ENCODE data around the gene INPP5D. TPM values are rescaled to one million over a fixed set of nuclear protein-coding genes. Genes with fewer than 3 reads are reported as not detected.

Gene INPP5D
- total and polyA plus RNA-seq, 2 of the 8 experiments (the other 6 are each of a cell fraction or from before 2014, with no cell fraction given): 4.5 to 7.1 TPM

DNA sequence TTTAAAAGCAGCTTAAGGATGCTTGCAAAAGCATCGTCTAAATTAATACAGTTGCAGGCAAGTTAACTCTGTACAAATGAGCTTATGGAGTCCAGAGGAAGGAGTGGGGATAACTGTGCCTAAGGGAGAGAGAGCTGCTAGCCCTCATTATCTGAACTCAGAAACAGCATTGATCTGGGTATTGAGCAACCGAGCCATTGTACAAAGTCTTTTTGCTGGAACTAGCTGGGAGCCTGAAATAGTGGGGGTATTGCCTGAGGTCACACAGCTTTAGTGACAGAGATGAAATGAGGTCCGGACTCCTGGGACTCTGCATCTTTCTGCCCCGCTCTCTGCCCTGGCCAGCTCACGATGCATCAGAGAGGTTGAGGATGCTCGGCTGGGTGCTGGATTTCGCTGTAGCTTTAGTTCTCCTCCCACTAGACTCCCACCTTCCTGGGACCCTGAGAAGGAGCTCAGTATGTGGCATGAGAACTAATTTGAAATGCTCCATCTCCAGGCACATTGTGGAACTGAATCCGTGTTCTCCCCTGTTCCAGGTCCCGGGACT lies 123.8 kb downstream of the INPP5D start:
- H4K8ac ChIP-seq (ENCODE audit: extremely low read depth, insufficient read depth, low read length): no peak overlapping the region
- FAIRE-seq (no peak), DNase-seq (ENCODE audit: low read depth in 1 of 2, low spot score in 2 of 2) (no peak)
- no peak overlapping the region for H3K4me2 ChIP-seq (ENCODE audit: insufficient read depth in 1 of 2, low read depth in 2 of 2, low read length in 2 of 2)
- H3K79me2 ChIP-seq (ENCODE audit: control insufficient read depth in 1 of 2, insufficient read depth in 2 of 2, low read length in 2 of 2): no peaks in the 10 kb centered on the region
- 88% methylated on average over 9 of the region's 9 CpGs; no CpG with 5 or more reads in 1 of the 2 experiments for WGBS, 2 experiments (ENCODE audit: extremely low coverage in 1 of 2, insufficient coverage in 1 of 2, insufficient read length in 1 of 2, insufficient replicate concordance in 2 of 2, low coverage in 1 of 2, low lambda C conversion rate in 2 of 2, missing lambda C conversion rate in 1 of 2)
- no peak overlapping the region for H2BK12ac ChIP-seq (ENCODE audit: low read depth, low read length)
- no peaks in the 10 kb centered on the region for H3K9me3 ChIP-seq (ENCODE audit: insufficient read depth in 2 of 2, low read depth in 1 of 2, low read length in 1 of 2)
- ChIA-PET POLR2A (ENCODE audit: partially characterized antibody) (interaction anchor here (1.2 kb wide), 1 partner anchor 9 kb away, joined by 4 read pairs; no protein-coding TSS in a partner anchor), CTCF (ENCODE audit: partially characterized antibody) (interaction anchor here (0.8 to 3.3 kb wide), 13 partner anchors 8 to 123 kb away, joined by 3 to 13 read pairs (median 4); no protein-coding TSS in a partner anchor)
- no peak overlapping the region for H3K14ac ChIP-seq (ENCODE audit: insufficient read length)
- H3K4ac ChIP-seq (replicated peaks; ENCODE audit: insufficient read length, low read depth, low read length): no peak overlapping the region
- no peak for TF ChIP-seq SIRT6 (IDR thresholded peaks at IDR 0.05; ENCODE audit: low read length)
- TF ChIP-seq RBBP5 (IDR thresholded peaks at IDR 0.05; ENCODE audit: borderline replicate concordance, low read depth, low read length): no peak
- TF ChIP-seq EP300 (IDR thresholded peaks at IDR 0.05; ENCODE audit: borderline replicate concordance in 1 of 2, low read depth in 2 of 2, low read length in 2 of 2): no peak
- TF ChIP-seq SP1 (IDR thresholded peaks at IDR 0.05; ENCODE audit: low read depth, low read length): no peak
- no peak for TF ChIP-seq TEAD4 (IDR thresholded peaks at IDR 0.05; ENCODE audit: low read depth, low read length)
- TF ChIP-seq, protein P1, sequence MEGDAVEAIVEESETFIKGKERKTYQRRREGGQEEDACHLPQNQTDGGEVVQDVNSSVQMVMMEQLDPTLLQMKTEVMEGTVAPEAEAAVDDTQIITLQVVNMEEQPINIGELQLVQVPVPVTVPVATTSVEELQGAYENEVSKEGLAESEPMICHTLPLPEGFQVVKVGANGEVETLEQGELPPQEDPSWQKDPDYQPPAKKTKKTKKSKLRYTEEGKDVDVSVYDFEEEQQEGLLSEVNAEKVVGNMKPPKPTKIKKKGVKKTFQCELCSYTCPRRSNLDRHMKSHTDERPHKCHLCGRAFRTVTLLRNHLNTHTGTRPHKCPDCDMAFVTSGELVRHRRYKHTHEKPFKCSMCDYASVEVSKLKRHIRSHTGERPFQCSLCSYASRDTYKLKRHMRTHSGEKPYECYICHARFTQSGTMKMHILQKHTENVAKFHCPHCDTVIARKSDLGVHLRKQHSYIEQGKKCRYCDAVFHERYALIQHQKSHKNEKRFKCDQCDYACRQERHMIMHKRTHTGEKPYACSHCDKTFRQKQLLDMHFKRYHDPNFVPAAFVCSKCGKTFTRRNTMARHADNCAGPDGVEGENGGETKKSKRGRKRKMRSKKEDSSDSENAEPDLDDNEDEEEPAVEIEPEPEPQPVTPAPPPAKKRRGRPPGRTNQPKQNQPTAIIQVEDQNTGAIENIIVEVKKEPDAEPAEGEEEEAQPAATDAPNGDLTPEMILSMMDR (IDR thresholded peaks at IDR 0.05; ENCODE audit: control extremely low read depth in 1 of 3, insufficient read depth in 1 of 3, low read depth in 1 of 3, low read length in 3 of 3): no peak
- TF ChIP-seq NRF1 (IDR thresholded peaks at IDR 0.05; ENCODE audit: low read depth, low read length): no peak
- no peak for TF ChIP-seq SP2 (IDR thresholded peaks at IDR 0.05; ENCODE audit: low read length)
- no peak overlapping the region for H3K9ac ChIP-seq (replicated peaks in 1 of 4; ENCODE audit: extremely low read depth in 1 of 4, low read depth in 3 of 4, low read length in 3 of 4)
- no peak overlapping the region for H3K4me3 ChIP-seq (ENCODE audit: extremely low read depth in 1 of 4, insufficient read depth in 2 of 4, low read depth in 3 of 4, low read length in 4 of 4)
- H2BK5ac ChIP-seq (ENCODE audit: low read depth, low read length): no peak overlapping the region
- H4K91ac ChIP-seq (replicated peaks; ENCODE audit: insufficient read length, low read length): no peak overlapping the region
- H2BK20ac ChIP-seq (ENCODE audit: low read length): no peak overlapping the region
- no peak overlapping the region for H3K23ac ChIP-seq (ENCODE audit: insufficient read length)
- no peaks in the 10 kb centered on the region for H3K27me3 ChIP-seq (replicated peaks in 1 of 4; ENCODE audit: control insufficient read depth in 3 of 4, extremely low read depth in 1 of 4, insufficient read depth in 3 of 4, low read length in 3 of 4)
- H3K23me2 ChIP-seq (ENCODE audit: low read depth, low read length): no peaks in the 10 kb centered on the region
- no peak overlapping the region for H2AK5ac ChIP-seq (ENCODE audit: low read depth, low read length)
- H3K27ac ChIP-seq (ENCODE audit: low read depth, low read length): no peak overlapping the region
- no peaks in the 10 kb centered on the region for H4K20me1 ChIP-seq (replicated peaks in 1 of 2; ENCODE audit: control insufficient read depth in 1 of 2, insufficient read depth in 2 of 2, low read length in 2 of 2)
- no peaks in the 10 kb centered on the region for H3K79me1 ChIP-seq (ENCODE audit: low read depth, low read length)
- no peak overlapping the region for H2AFZ ChIP-seq (ENCODE audit: low read length)
- no peak overlapping the region for H4K5ac ChIP-seq (ENCODE audit: insufficient read length, low read depth, low read length)
- peaks cover 0 to 5% (median 3%) of the 10 kb centered on the region in 4 experiments; a peak in 3 of 8 replicates for H3K36me3 ChIP-seq (ENCODE audit: control insufficient read depth in 2 of 4, insufficient read depth in 4 of 4, low read length in 3 of 4)
- no peak overlapping the region for H3K18ac ChIP-seq (ENCODE audit: extremely low read depth, low read length)
- no peak overlapping the region for H2BK15ac ChIP-seq (ENCODE audit: low read length)
- no peak overlapping the region for H3K56ac ChIP-seq (replicated peaks; ENCODE audit: insufficient read length, low read depth, low read length)
- H3K4me1 ChIP-seq (replicated peaks in 1 of 4; ENCODE audit: control insufficient read depth in 3 of 4, insufficient read depth in 4 of 4, low read length in 3 of 4): no peaks in the 10 kb centered on the region; a peak in 2 of 7 replicates
- no peak overlapping the region for H2BK120ac ChIP-seq (replicated peaks; ENCODE audit: low read depth, low read length)

All from H1 (cell line).